Kidney (tissue), 14 donors: ENCODE results near the gene BACH1. TPM values are rescaled to one million over a fixed set of nuclear protein-coding genes. Genes with fewer than 3 reads are reported as not detected.

Experiments
- DNase-seq, 5 donors: peaks; one replicate each; pipeline ENCODE4 v3.0.0-alpha.2; 2013 to 2020
- FAIRE-seq: peaks from 2 replicates; lab custom pipeline; 2012; peaks lifted over from hg19 to GRCh38; lab: Jason Lieb, UNC
- H3K27ac ChIP-seq, 2 donors: one replicate each; pipeline ENCODE4 v1.7.0; 2013; ENCODE audit warnings: low read depth in 2 of 2, low read length in 2 of 2, inconsistent platforms in 1 of 2
- H3K27me3 ChIP-seq: one replicate; pipeline ENCODE4 v1.7.1; 2013; ENCODE audit warnings: low read length, inconsistent platforms; ENCODE audit not compliant: control insufficient read depth, insufficient read depth
- H3K36me3 ChIP-seq, 3 donors: one replicate each; pipeline versions ENCODE4 v1.7.0 to v1.7.1; 2013; ENCODE audit warnings: low read length in 3 of 3, control low read depth in 1 of 3, inconsistent platforms in 1 of 3; ENCODE audit not compliant: insufficient read depth in 3 of 3, control insufficient read depth in 2 of 3
- H3K4me1 ChIP-seq, 3 donors: one replicate each; pipeline versions ENCODE4 v1.7.0 to v1.7.1; 2013; ENCODE audit warnings: low read length in 3 of 3, inconsistent platforms in 1 of 3, low read depth in 1 of 3; ENCODE audit not compliant: control insufficient read depth in 2 of 3, insufficient read depth in 2 of 3
- H3K4me3 ChIP-seq, 3 donors: one replicate each; pipeline versions ENCODE4 v1.7.0 to v1.8.1; 2013; ENCODE audit warnings: low read length in 3 of 3, control low read depth in 1 of 3, inconsistent platforms in 1 of 3
- H3K9ac ChIP-seq, 3 donors: one replicate each; pipeline versions ENCODE4 v1.7.0 to v1.7.1; 2013; ENCODE audit warnings: low read length in 3 of 3, control low read depth in 1 of 3, inconsistent platforms in 1 of 3
- H3K9me3 ChIP-seq, 3 donors: one replicate each; pipeline versions ENCODE4 v1.7.0 to v1.7.1; 2013; ENCODE audit warnings: low read length in 3 of 3, control low read depth in 1 of 3, inconsistent platforms in 1 of 3; ENCODE audit not compliant: control insufficient read depth in 2 of 3, insufficient read depth in 1 of 3
- intact Hi-C: fragments of 100-400 bp; cut with DNase I; formaldehyde crosslinking; loops from one replicate; pipeline ENCODE4 v1.11.1; 2022
- polyA plus RNA-seq: library from polyadenylated mRNA; stranded (reverse); fragments of 350-450 nt; fragmentation: Illumina TruSeq; extraction: RNeasy Lipid Tissue Mini Kit (QIAGEN cat#74804); gene quantifications from one replicate; pipeline ENCODE4 v1.2.3, GENCODE V29; 2014; ENCODE audit warnings: low read depth, low replicate concordance; ENCODE audit not compliant: insufficient read depth
- total RNA-seq: library from RNA; stranded (reverse); fragmentation: NEBNext Ultra II Directional; extraction: Animal tissue kit (Norgen Biotek cat#: 25700); gene quantifications from one replicate; pipeline ENCODE4 v1.2.1, GENCODE V29; 2021
- TF ChIP-seq, protein P1 (sequence below): IDR thresholded peaks from 3 replicates; pipeline ENCODE4 v1.5.1; 2012; ENCODE audit warnings: mild to moderate bottlenecking, moderate library complexity, borderline replicate concordance; ENCODE audit not compliant: insufficient read depth; ENCODE audit errors: extremely low read depth
- donor health status: control.
- donor health status: control.
- donor health status: control.
- donor health status: control.
- donor health status: control.
- donor health status: DM: yes; HTN: yes; CAD: no.
- donor health status: Normal renal cell carcinoma (clear cell type).

The BACH1 gene
- total and polyA plus RNA-seq, 2 donors from 2014 or later = 5.6 to 85.1 TPM

DNA sequence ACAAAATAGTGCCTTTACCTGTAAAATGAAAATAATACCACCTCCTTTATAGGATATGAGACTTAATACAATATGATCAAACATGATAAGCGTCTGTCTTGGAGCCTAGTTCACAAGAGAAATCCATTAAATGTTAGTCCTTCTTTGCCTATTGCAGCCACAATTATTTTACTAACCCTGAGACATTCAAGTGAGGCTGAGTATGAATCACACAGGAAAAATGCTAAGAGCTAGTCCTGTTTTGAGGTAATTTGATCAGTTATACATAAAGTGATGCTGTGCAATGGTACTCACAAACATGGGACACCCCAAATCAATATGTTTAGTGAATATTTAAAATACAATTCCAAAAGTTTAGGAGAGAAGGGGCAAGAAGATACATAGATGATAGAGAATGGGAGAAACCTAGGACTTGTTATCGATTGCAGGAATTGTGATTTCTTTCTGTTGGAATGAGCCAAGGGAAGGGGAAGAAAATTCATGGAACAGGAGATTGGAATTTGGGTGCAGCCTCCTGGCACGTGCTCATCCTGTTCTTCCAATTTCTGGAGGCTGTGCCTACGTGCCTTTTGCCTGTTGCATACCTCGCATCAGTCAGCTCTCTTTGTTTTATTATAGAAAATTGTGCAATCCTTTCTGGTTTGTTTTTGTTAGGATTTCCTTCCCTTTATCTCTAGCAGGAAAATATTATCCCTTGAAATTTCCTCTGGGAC, 39.9 kb upstream of the BACH1 start:
- H3K4me3 ChIP-seq = no peak overlapping the region
- H3K9me3 ChIP-seq = peaks cover 0 to 9% (median 0%) of the 10 kb centered on the region in 3 donors
- no peak overlapping the region for H3K27ac ChIP-seq
- H3K9ac ChIP-seq = no peak overlapping the region
- no peaks in the 10 kb centered on the region for H3K4me1 ChIP-seq
- H3K36me3 ChIP-seq = no peaks in the 10 kb centered on the region
- intact Hi-C loops = no loop called here
- TF ChIP-seq, protein P1, sequence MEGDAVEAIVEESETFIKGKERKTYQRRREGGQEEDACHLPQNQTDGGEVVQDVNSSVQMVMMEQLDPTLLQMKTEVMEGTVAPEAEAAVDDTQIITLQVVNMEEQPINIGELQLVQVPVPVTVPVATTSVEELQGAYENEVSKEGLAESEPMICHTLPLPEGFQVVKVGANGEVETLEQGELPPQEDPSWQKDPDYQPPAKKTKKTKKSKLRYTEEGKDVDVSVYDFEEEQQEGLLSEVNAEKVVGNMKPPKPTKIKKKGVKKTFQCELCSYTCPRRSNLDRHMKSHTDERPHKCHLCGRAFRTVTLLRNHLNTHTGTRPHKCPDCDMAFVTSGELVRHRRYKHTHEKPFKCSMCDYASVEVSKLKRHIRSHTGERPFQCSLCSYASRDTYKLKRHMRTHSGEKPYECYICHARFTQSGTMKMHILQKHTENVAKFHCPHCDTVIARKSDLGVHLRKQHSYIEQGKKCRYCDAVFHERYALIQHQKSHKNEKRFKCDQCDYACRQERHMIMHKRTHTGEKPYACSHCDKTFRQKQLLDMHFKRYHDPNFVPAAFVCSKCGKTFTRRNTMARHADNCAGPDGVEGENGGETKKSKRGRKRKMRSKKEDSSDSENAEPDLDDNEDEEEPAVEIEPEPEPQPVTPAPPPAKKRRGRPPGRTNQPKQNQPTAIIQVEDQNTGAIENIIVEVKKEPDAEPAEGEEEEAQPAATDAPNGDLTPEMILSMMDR = no peak
- DNase-seq (no peak), FAIRE-seq (no peak)
- no peaks in the 10 kb centered on the region for H3K27me3 ChIP-seq

- intact Hi-C loops = no loop called here
- FAIRE-seq (no peak), DNase-seq (no peak)
Measured at GRCh38 chr21:29260461-29260860, 38.3 kb upstream of the BACH1 start.

GRCh38 chr21:29261555-29262540, 36.9 kb upstream of the BACH1 start:
- H3K9ac ChIP-seq = no peak overlapping the region
- no peak for DNase-seq
- H3K36me3 ChIP-seq = no peaks in the 10 kb centered on the region
- H3K4me1 ChIP-seq = no peaks in the 10 kb centered on the region
- H3K27ac ChIP-seq = no peak overlapping the region
- intact Hi-C loops = no loop called here
- FAIRE-seq = no peak
- no peak overlapping the region for H3K4me3 ChIP-seq
- no peaks in the 10 kb centered on the region for H3K27me3 ChIP-seq
- no peaks in the 10 kb centered on the region for H3K9me3 ChIP-seq
- TF ChIP-seq, protein P1 = no peak

More at GRCh38 chr21:29260461-29260860, 38.3 kb upstream of the BACH1 start:
- Histone ChIP-seq H3K27me3 (no peaks in the 10 kb centered on the region), H3K9ac (no peak overlapping the region), H3K36me3 (no peaks in the 10 kb centered on the region), H3K9me3 (no peaks in the 10 kb centered on the region), H3K4me3 (no peak overlapping the region), H3K4me1 (no peaks in the 10 kb centered on the region), H3K27ac (no peak overlapping the region)
- TF ChIP-seq, protein P1 = no peak
